A549 (cell line): ENCODE results near the gene MYO15B.

Experiments
- CTCF ChIP-seq: fragments of >200 bp; sonication (Bioruptor Twin); formaldehyde crosslinking; IDR thresholded peaks from 3 replicates; pipeline ENCODE4 v1.5.1; 2016
- E2F6 ChIP-seq: IDR thresholded peaks from 2 replicates; pipeline ENCODE4 v1.6.1; 2012; ENCODE audit warnings: low read depth, borderline replicate concordance
- EP300 ChIP-seq, 2 experiments: fragments of >200 bp; sonication (Bioruptor Twin); formaldehyde crosslinking; IDR thresholded peaks; 2 replicates in 1 of 2; 3 replicates in 1 of 2; pipeline ENCODE4 v1.6.1; 2016 to 2017
- JUNB ChIP-seq: fragments of >200 bp; sonication (Bioruptor Twin); formaldehyde crosslinking; IDR thresholded peaks from 2 replicates; pipeline ENCODE4 v1.6.1; 2016
- MYC ChIP-seq: IDR thresholded peaks from 2 replicates; pipeline ENCODE4 v1.6.1; 2012; ENCODE audit warnings: mild to moderate bottlenecking, inconsistent platforms, low read length, improper control_type of control experiment, borderline replicate concordance
- POLR2A ChIP-seq: IDR thresholded peaks from 2 replicates; pipeline ENCODE4 v1.6.1; 2012; ENCODE audit warnings: mild to moderate bottlenecking, low read length
- USF2 ChIP-seq: fragments of 450-650 bp; IDR thresholded peaks from 2 replicates; pipeline ENCODE4 v1.6.1; 2014; ENCODE audit warnings: antibody characterized with exemption

- TF ChIP-seq CTCF (no peak), POLR2A (no peak), MYC (no peak), JUNB (no peak), USF2 (no peak), EP300 (IDR thresholded peaks at IDR 0.05) (no peak), E2F6 (no peak)
Measured at GRCh38 chr17:75566416-75566815, 21.2 kb upstream of the MYO15B start.
